Esophagus squamous epithelium (tissue), 4 donors: ENCODE measurements around the gene SHISA4.

ENCODE experiments used
- CTCF ChIP-seq, 6 experiments: fragments of 450-650 bp in 4 of 6; fragments of 200-600 bp in 2 of 6; sonication (generic) in 2 of 6; IDR thresholded peaks; one replicate each; pipeline ENCODE4 v1.5.1; 2016 to 2019; ENCODE audit warnings: antibody characterized with exemption in 6 of 6, mild to moderate bottlenecking in 4 of 6, moderate library complexity in 4 of 6
- POLR2A ChIP-seq, 4 donors: fragments of 450-650 bp; IDR thresholded peaks; one replicate each; pipeline ENCODE4 v1.6.1; 2017; ENCODE audit warnings: antibody characterized with exemption in 4 of 4, mild to moderate bottlenecking in 4 of 4, moderate library complexity in 3 of 4

GRCh38 chr1:201841265-201841912 lies 47.3 kb upstream of the SHISA4 start:
- TF ChIP-seq CTCF (IDR thresholded peaks at IDR 0.05) (no peak), POLR2A (IDR thresholded peaks at IDR 0.05) (no peak)
